ENCODE results near the gene INTS3. TPM values are rescaled to one million over a fixed set of nuclear protein-coding genes. Genes with fewer than 3 reads are reported as not detected.

Gene INTS3
- total and polyA plus RNA-seq, 2 of the 8 experiments (the other 6 are each of a cell fraction or from before 2014, with no cell fraction given) = 66.8 to 93.2 TPM

- no peak for TF ChIP-seq CHD2 (IDR thresholded peaks at IDR 0.05; ENCODE audit: low read length)
Measured at GRCh38 chr1:153679337-153680119, 48.3 kb upstream of the INTS3 start (continued).

All from H1 (cell line).